K562 (cell line): ENCODE results near the gene INSIG1. TPM values are rescaled to one million over a fixed set of nuclear protein-coding genes. Genes with fewer than 3 reads are reported as not detected.

Experiments
- BHLHE40 ChIP-seq: IDR thresholded peaks from 2 replicates; pipeline ENCODE4 v1.6.1; 2011; ENCODE audit warnings: low read length, improper control_type of control experiment
- BRD9 ChIP-seq: fragments of 450-650 bp; IDR thresholded peaks from 2 replicates; pipeline ENCODE4 v1.6.1; 2018; ENCODE audit warnings: low read depth; ENCODE audit not compliant: partially characterized antibody
- BRF2 ChIP-seq: IDR thresholded peaks from 3 replicates; pipeline ENCODE4 v1.6.1; 2011; ENCODE audit warnings: borderline replicate concordance, mild to moderate bottlenecking; ENCODE audit not compliant: insufficient read length, insufficient read depth
- CTBP1 ChIP-seq: fragments of 450-650 bp; IDR thresholded peaks from 2 replicates; pipeline ENCODE4 v1.6.1; 2016; ENCODE audit warnings: borderline replicate concordance
- CUX1 ChIP-seq: fragments of 200-800 bp; sonication (Bioruptor generic); IDR thresholded peaks from 2 replicates; pipeline ENCODE4 v1.6.1; 2016; ENCODE audit warnings: missing genetic modification characterization, missing compliant biosample characterization
- DMBX1 ChIP-seq: fragments of 250-450 bp; sonication (Bioruptor Pico); IDR thresholded peaks from 2 replicates; pipeline ENCODE4 v1.8.0; 2022; ENCODE audit warnings: inconsistent platforms, mild to moderate bottlenecking, moderate library complexity, borderline replicate concordance
- EGR1 ChIP-seq: fragments of 450-650 bp; conservative IDR thresholded peaks from 2 replicates; pipeline ENCODE4 v1.6.1; 2017; ENCODE audit warnings: mild to moderate bottlenecking
- ESRRB ChIP-seq: fragments of 250-450 bp; sonication (Bioruptor Pico); IDR thresholded peaks from 2 replicates; pipeline ENCODE4 v1.5.0; 2020; ENCODE audit warnings: mild to moderate bottlenecking, moderate library complexity, borderline replicate concordance
- FOXP4 ChIP-seq: sonication (generic); formaldehyde crosslinking; IDR thresholded peaks from 2 replicates; pipeline ENCODE4 v1.8.0; 2022; ENCODE audit warnings: mild to moderate bottlenecking, missing genetic modification reagents, borderline replicate concordance
- HDAC6 ChIP-seq: IDR thresholded peaks from 2 replicates; pipeline ENCODE4 v1.6.1; 2012; ENCODE audit warnings: low read depth, mild to moderate bottlenecking, control low read depth, inconsistent platforms, low read length, moderate library complexity
- HDAC8 ChIP-seq: fragments of 450-650 bp; IDR thresholded peaks from 2 replicates; pipeline ENCODE4 v1.6.1; 2016; ENCODE audit warnings: mild to moderate bottlenecking, missing genetic modification characterization, moderate library complexity, missing compliant biosample characterization
- PHB ChIP-seq: fragments of 250-450 bp; sonication (Bioruptor Pico); IDR thresholded peaks from 2 replicates; pipeline ENCODE4 v1.5.0; 2021
- PTRF ChIP-seq: fragments of 450-650 bp; IDR thresholded peaks from 2 replicates; pipeline ENCODE4 v1.6.1; 2016; ENCODE audit warnings: mild to moderate bottlenecking, missing genetic modification characterization, missing compliant biosample characterization
- RAD51 ChIP-seq: fragments of 450-650 bp; IDR thresholded peaks from 2 replicates; pipeline ENCODE4 v1.7.1; 2016; ENCODE audit warnings: low read depth, mild to moderate bottlenecking, borderline replicate concordance
- SIN3A ChIP-seq, 2 experiments: fragments of 150-350 bp in 1 of 2; IDR thresholded peaks; 2 replicates each; pipeline ENCODE4 v1.6.1; 2011 to 2016; ENCODE audit warnings: borderline replicate concordance in 2 of 2, low read depth in 2 of 2, low read length in 2 of 2, mild to moderate bottlenecking in 2 of 2, moderate library complexity in 2 of 2; ENCODE audit not compliant: control insufficient read depth in 1 of 2
- SIN3B ChIP-seq: fragments of 450-650 bp; IDR thresholded peaks from 2 replicates; pipeline ENCODE4 v1.6.1; 2017; ENCODE audit warnings: low read depth, mild to moderate bottlenecking, moderate library complexity
- SNIP1 ChIP-seq: fragments of 450-650 bp; IDR thresholded peaks from 2 replicates; pipeline ENCODE4 v1.7.1; 2017; ENCODE audit warnings: low read depth, mild to moderate bottlenecking
- SNRNP70 ChIP-seq: fragments of 200-400 bp; formaldehyde crosslinking; optimal IDR thresholded peaks from 2 replicates; pipeline ENCODE3; 2017; ENCODE audit warnings: low read depth, low read length
- ZC3H4 ChIP-seq: sonication (generic); formaldehyde crosslinking; IDR thresholded peaks from 2 replicates; pipeline ENCODE4 v1.9.0; 2021; ENCODE audit warnings: missing genetic modification reagents, borderline replicate concordance
- ZKSCAN1 ChIP-seq: fragments of 150-350 bp; IDR thresholded peaks from 2 replicates; pipeline ENCODE4 v1.6.1; 2016; ENCODE audit warnings: low read depth, low read length
- polyA plus RNA-seq, 8 experiments: library from polyadenylated mRNA; depleted of rRNA in 4 of 8; stranded (reverse) in 5 of 8; unstranded in 3 of 8; fragments of >200 nt; fragmentation: Nextera tagmentation in 2 of 8; fragmentation: Illumina TruSeq in 1 of 8; extraction: Ambion mirVana in 2 of 8; extraction: Trizol in 1 of 8; gene quantifications; 2 replicates each; pipeline versions ENCODE4 v1.2.1 to v1.2.3, GENCODE V29; 2011 to 2014; ENCODE audit warnings: inconsistent platforms in 1 of 8, missing spikeins in 1 of 8
- total RNA-seq, 7 experiments: library from RNA; depleted of rRNA in 6 of 7; stranded (reverse); fragments of >200 nt in 6 of 7; fragmentation: Illumina TruSeq in 2 of 7; extraction: Trizol in 2 of 7; gene quantifications; 2 replicates each; pipeline versions ENCODE4 v1.2.1 to v1.2.3, GENCODE V29; 2011 to 2021; ENCODE audit warnings: low replicate concordance in 1 of 7

The INSIG1 gene
- total and polyA plus RNA-seq, 9 of the 15 experiments (the other 6 are each of a cell fraction or from before 2014, with no cell fraction given), result 57.1 to 787 (median 238) TPM

DNA sequence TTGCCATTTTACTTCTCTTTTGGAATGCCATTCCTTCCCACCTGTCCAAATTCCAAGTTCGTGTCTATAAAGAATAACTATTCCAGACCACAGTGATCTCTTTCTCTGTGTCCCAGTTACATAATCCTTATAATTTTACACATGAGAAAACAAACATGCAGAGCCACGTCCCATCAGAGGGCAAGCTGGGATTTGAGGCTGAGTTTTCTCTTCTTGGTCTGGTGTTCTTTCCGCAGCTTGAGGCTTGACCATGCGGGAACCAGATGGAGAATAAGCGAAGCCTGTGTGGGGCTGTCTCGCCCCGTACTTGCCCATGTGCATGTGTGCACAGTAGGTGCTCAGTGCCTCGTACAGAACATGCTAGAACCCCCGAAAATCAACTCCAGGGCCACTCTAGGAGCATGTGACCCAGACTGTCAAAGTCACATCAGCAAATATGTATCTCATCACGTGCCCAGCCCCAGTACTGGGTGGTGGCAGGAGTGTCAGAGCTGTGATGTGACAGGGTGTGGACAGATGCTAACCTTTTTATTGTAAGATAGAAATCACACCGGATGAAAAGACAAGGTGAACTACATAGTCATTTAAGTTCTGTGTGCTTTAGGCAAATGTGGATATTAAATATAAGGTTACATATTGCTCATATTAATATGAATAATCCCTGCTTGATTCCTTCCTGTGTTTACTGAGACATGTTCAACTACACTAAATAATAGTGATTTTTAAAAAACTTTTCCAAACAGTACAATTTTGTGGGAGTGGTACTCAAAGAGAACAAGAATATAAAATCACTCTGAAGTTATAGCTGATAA, 3.2 kb downstream of the INSIG1 start (continued):
- peak; percentile 88 for TF ChIP-seq ZKSCAN1
- no peak for TF ChIP-seq BRD9
- no peak for TF ChIP-seq CUX1 (CRISPR knock-in tag)
- no peak for TF ChIP-seq EGR1
- 0 out of 2 replicates have a peak, but pooled peaks have one; percentile 18 for TF ChIP-seq CTBP1
- no peak for TF ChIP-seq PHB (CRISPR knock-in tag)
- TF ChIP-seq ZC3H4 (CRISPR knock-in tag), result 0 out of 2 replicates have a peak, but pooled peaks have one; percentile 27
- no peak for TF ChIP-seq ESRRB (CRISPR knock-in tag)
- TF ChIP-seq PTRF (tag), result no peak
- TF ChIP-seq SNIP1, result no peak
- TF ChIP-seq BHLHE40, result peak; percentile 94
- TF ChIP-seq SIN3B, result no peak
- TF ChIP-seq SIN3A (IDR thresholded peaks at IDR 0.05; ENCODE audit: borderline replicate concordance in 2 of 2, control insufficient read depth in 1 of 2, low read depth in 2 of 2, low read length in 2 of 2), result no peak; a peak in 2 of 4 replicates
- TF ChIP-seq FOXP4 (CRISPR knock-in tag), result no peak
- no peak for TF ChIP-seq SNRNP70
- TF ChIP-seq BRF2, result no peak
- no peak for TF ChIP-seq HDAC6
- no peak for TF ChIP-seq DMBX1 (CRISPR knock-in tag)
- TF ChIP-seq HDAC8 (tag), result no peak
- TF ChIP-seq RAD51, result peak; percentile 76
